Fibroblast of the aortic adventitia (primary cell): ENCODE measurements around the gene TRHDE. TPM values are rescaled to one million over a fixed set of nuclear protein-coding genes. Genes with fewer than 3 reads are reported as not detected.
A peak's percentile ranks its signal among the peaks of the same experiment; 100 is the strongest.

ENCODE experiments used
- DNase-seq: peaks from one replicate; pipeline ENCODE4 v3.0.0-alpha.2; 2010; ENCODE audit warnings: low read depth
- H3K4me3 ChIP-seq: 2 replicates; pipeline ENCODE4 v1.5.1; 2011; ENCODE audit warnings: low read depth, mild to moderate bottlenecking, control low read depth, low read length, moderate library complexity
- total RNA-seq: library from RNA; depleted of rRNA; stranded (reverse); fragments of >200 nt; gene quantifications from 2 replicates; pipeline ENCODE4 v1.2.3, GENCODE V29; 2012; ENCODE audit warnings: low replicate concordance
- TF ChIP-seq, protein P1 (sequence below): IDR thresholded peaks from 2 replicates; pipeline ENCODE4 v1.5.1; 2011; ENCODE audit warnings: mild to moderate bottlenecking, low read length, control low read depth, inconsistent platforms; ENCODE audit not compliant: insufficient read depth

Gene TRHDE
- 1.1 and 10.0 TPM in 2 replicates for total RNA-seq

DNA sequence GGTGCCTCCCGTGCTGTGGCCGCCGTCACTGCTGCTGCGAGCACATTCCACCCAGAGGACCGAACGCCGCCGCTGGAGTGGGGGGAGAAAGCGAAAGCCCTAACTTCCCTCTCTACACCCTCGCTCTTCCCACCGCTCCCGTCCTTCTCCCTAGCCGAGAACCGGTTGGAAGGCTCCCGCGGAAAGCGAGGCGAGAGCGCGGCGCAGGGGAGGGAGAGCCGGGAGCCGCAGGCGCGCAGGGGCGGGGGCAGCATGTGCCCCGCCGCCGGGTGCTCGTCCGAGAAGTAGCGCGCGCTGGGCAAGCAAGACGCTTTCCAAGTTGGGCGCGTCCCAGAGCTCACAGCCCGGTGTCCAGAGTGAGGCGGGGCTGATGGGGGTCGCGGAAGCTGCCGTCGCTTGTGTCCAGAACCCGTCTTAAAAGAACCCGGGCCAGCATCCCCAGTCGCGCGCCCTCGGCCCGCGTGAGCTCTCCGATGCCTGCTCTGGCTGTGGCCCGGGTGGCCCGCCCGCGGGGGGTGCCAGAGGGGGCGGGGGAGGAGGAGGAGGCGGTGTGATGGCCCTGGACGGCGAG lies at the start of gene TRHDE:
TRHDE (plus strand) TSS at position 280 of the 571 bp plus-strand sequence; CDS start at position 554, 274 bp downstream.
- TF ChIP-seq, protein P1, sequence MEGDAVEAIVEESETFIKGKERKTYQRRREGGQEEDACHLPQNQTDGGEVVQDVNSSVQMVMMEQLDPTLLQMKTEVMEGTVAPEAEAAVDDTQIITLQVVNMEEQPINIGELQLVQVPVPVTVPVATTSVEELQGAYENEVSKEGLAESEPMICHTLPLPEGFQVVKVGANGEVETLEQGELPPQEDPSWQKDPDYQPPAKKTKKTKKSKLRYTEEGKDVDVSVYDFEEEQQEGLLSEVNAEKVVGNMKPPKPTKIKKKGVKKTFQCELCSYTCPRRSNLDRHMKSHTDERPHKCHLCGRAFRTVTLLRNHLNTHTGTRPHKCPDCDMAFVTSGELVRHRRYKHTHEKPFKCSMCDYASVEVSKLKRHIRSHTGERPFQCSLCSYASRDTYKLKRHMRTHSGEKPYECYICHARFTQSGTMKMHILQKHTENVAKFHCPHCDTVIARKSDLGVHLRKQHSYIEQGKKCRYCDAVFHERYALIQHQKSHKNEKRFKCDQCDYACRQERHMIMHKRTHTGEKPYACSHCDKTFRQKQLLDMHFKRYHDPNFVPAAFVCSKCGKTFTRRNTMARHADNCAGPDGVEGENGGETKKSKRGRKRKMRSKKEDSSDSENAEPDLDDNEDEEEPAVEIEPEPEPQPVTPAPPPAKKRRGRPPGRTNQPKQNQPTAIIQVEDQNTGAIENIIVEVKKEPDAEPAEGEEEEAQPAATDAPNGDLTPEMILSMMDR: no peak
- peak within 1 kb of the TSS; percentile 65 for H3K4me3 ChIP-seq
- peak; percentile 4 for DNase-seq

DNA sequence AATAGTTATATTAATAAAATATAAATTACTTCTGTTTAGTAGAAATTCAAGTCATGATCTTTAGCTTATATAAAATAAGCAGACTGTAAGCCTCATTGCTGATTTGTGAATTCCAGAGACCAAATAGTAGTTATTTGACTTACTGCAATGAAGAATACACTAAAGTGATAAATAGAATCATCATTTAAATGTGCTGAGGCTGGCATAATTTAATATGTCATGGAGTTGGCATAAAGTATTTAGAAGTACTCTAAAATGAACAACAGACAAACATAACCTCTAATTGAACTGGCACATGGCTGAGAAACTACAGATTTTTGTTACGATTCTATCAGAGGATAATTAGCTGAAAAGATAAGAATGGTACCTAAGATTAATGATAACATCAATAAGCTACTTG lies 45.7 kb upstream of the TRHDE start:
- TF ChIP-seq, protein P1: no peak

GRCh38 chr12:72228424-72228823 lies 43.7 kb upstream of the TRHDE start:
- TF ChIP-seq, protein P1: no peak
- DNase-seq: peak; percentile 3

More for the DNA sequence above, 45.7 kb upstream of the TRHDE start:
- no peak for DNase-seq
- H3K4me3 ChIP-seq: no peak overlapping the region

DNA sequence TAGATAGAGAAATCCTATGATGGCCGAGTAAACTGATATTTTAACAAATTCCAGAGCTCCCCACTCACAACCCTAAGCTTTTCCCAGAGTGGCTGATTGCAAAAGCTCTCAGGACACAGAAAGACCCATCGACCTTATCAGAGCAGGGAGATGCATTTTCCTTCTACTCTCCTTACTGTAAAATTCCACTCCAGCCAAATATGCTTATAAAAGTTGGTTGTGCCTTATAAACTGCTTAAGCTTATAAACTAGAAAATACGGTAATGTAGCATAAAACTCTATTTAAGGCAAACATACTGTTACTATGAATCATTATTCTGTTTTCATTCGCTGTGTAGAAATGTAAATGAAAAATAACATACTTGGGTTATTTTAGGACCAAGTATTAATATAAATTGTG lies 41.6 kb upstream of the TRHDE start:
- H3K4me3 ChIP-seq: no peak overlapping the region
- peak; percentile 16 for DNase-seq
- TF ChIP-seq, protein P1: no peak

More at GRCh38 chr12:72228424-72228823, 43.7 kb upstream of the TRHDE start:
- no peak overlapping the region for H3K4me3 ChIP-seq

GRCh38 chr12:72234886-72235285 lies 37.3 kb upstream of the TRHDE start:
- TF ChIP-seq, protein P1: no peak
- H3K4me3 ChIP-seq: no peak overlapping the region
- DNase-seq: no peak

- no peak overlapping the region for H3K4me3 ChIP-seq
- TF ChIP-seq, protein P1: no peak
- peak; percentile 5 for DNase-seq
Observed at GRCh38 chr12:72236071-72236705, 36.0 kb upstream of the TRHDE start.
